ENCODE data around the gene FRMPD1. TPM values are rescaled to one million over a fixed set of nuclear protein-coding genes. Genes with fewer than 3 reads are reported as not detected.

Gene FRMPD1
- total and polyA plus RNA-seq, 2 of the 13 experiments (the other 11 are each of a cell fraction or from before 2014, with no cell fraction given), result not detected

GRCh38 chr9:37730256-37730655 is 79.5 kb downstream of the FRMPD1 start (continued):
- TF ChIP-seq ZNF362 (CRISPR knock-in tag; IDR thresholded peaks at IDR 0.05; ENCODE audit: borderline replicate concordance), result no peak
- no peak for TF ChIP-seq AKNA (CRISPR knock-in tag; IDR thresholded peaks at IDR 0.05; ENCODE audit: borderline replicate concordance)

- no peak overlapping the region for H3K4me3 ChIP-seq (replicated peaks in 1 of 3; ENCODE audit: insufficient read depth in 1 of 3, low read depth in 2 of 3, low read length in 3 of 3)
- H3K4me1 ChIP-seq (ENCODE audit: insufficient read depth, low read length), result no peaks in the 10 kb centered on the region
- H3K9me3 ChIP-seq (ENCODE audit: low read length), result no peaks in the 10 kb centered on the region
- no TSS peak for BruUV-seq (replicated peaks)
- POLR2A ChIA-PET, result no interaction called here
- FAIRE-seq (no peak), DNase-seq (ENCODE audit: low spot score) (no peak), ATAC-seq (no peak)
- no peaks in the 10 kb centered on the region for H3K36me3 ChIP-seq (replicated peaks in 1 of 2; ENCODE audit: control insufficient read depth in 1 of 2, insufficient read depth in 2 of 2, low read length in 2 of 2)
- intact Hi-C loops (cut with micrococcal nuclease; ENCODE audit: unreplicated experiment), result no loop called here
- no peak overlapping the region for H3K27ac ChIP-seq (ENCODE audit: extremely low read length, insufficient read depth, low read length)
- whole genome bisulfite sequencing (ENCODE audit: low lambda C conversion rate), result 0% methylated on average over 3 of the region's 5 CpGs
- no peaks in the 10 kb centered on the region for H4K20me1 ChIP-seq (ENCODE audit: insufficient read depth, low read length)
- peaks cover 4 to 47% of the 10 kb centered on the region in 2 experiments; a peak in 4 of 5 replicates for H3K27me3 ChIP-seq (ENCODE audit: control insufficient read depth in 1 of 2, insufficient read depth in 2 of 2, low read length in 2 of 2)
- TF ChIP-seq E2F5 (CRISPR knock-in tag; conservative IDR thresholded peaks at IDR 0.05) (no peak), ZNF749 (CRISPR knock-in tag; IDR thresholded peaks at IDR 0.05; ENCODE audit: borderline replicate concordance) (no peak), MED1 (CRISPR knock-in tag; IDR thresholded peaks at IDR 0.05) (no peak), NRL (CRISPR knock-in tag; IDR thresholded peaks at IDR 0.05; ENCODE audit: borderline replicate concordance) (no peak), ZNF33B (CRISPR knock-in tag; IDR thresholded peaks at IDR 0.05) (no peak), MBD4 (IDR thresholded peaks at IDR 0.05; ENCODE audit: borderline replicate concordance, low read length) (no peak), ZNF607 (CRISPR knock-in tag; IDR thresholded peaks at IDR 0.05; ENCODE audit: borderline replicate concordance) (no peak)
- in situ Hi-C loops (cut with HindIII; ENCODE audit: extremely low pct_ligation_motif_present, low pct_unique_long_range_greater_than_20kb), result loop anchor here (25.0 kb wide), 1 partner anchor 244 kb away; the partner anchor contains the start of gene POLR1E
- H3K4me2 ChIP-seq (ENCODE audit: low read depth, low read length), result no peak overlapping the region
- H2AFZ ChIP-seq (ENCODE audit: low read length), result no peak overlapping the region
- H3K9ac ChIP-seq (ENCODE audit: insufficient read depth, low read depth, low read length), result no peak overlapping the region
- CTCF ChIA-PET (ENCODE audit: low intra/inter-chr PET ratio, low total read pairs), result no interaction called here
- H3K79me2 ChIP-seq (ENCODE audit: insufficient read depth, low read length), result no peaks in the 10 kb centered on the region
These were observed 80.1 kb downstream of the FRMPD1 start for GRCh38 chr9:37730839-37731238.

Measured in HepG2 (cell line).